ENCODE data around the gene SLC2A9.

DNA sequence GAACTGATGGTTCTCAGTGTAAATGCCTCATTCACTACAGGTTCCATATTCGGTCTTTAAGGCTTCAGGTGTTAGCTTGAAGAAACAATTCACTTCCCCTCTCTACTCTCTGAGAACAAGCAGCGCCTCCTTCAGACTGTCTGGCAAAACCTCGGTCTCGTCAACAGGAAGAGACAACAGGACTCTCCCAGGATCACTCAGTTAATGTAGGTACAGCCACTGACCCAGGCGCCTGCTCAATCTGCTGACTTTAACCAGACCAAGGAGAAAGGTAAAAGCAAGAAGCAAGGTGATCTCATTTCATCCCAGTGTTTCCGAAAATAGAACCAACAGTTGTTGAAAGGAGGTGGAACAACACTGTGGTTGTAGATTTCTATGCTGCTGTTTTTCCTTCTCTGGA lies 102.2 kb downstream of the SLC2A9 start:
- TF ChIP-seq BHLHE40 (IDR thresholded peaks at IDR 0.05; ENCODE audit: borderline replicate concordance) (no peak), LEF1 (IDR thresholded peaks at IDR 0.05; ENCODE audit: borderline replicate concordance) (no peak), SP1 (IDR thresholded peaks at IDR 0.05) (no peak), FOXK2 (IDR thresholded peaks at IDR 0.05) (no peak)
- TF ChIP-seq, protein P1, sequence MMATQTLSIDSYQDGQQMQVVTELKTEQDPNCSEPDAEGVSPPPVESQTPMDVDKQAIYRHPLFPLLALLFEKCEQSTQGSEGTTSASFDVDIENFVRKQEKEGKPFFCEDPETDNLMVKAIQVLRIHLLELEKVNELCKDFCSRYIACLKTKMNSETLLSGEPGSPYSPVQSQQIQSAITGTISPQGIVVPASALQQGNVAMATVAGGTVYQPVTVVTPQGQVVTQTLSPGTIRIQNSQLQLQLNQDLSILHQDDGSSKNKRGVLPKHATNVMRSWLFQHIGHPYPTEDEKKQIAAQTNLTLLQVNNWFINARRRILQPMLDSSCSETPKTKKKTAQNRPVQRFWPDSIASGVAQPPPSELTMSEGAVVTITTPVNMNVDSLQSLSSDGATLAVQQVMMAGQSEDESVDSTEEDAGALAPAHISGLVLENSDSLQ (IDR thresholded peaks at IDR 0.05): no peak
